HUDEP-2 (cell line): ENCODE data around the gene SYT6.

Experiments
- DNase-seq, 76 experiments: peaks; one replicate each; lab custom pipeline; 2025; ENCODE audit not compliant: unreplicated experiment in 76 of 76; lab: John Stamatoyannopoulos, UW

Gene SYT6, protein sequence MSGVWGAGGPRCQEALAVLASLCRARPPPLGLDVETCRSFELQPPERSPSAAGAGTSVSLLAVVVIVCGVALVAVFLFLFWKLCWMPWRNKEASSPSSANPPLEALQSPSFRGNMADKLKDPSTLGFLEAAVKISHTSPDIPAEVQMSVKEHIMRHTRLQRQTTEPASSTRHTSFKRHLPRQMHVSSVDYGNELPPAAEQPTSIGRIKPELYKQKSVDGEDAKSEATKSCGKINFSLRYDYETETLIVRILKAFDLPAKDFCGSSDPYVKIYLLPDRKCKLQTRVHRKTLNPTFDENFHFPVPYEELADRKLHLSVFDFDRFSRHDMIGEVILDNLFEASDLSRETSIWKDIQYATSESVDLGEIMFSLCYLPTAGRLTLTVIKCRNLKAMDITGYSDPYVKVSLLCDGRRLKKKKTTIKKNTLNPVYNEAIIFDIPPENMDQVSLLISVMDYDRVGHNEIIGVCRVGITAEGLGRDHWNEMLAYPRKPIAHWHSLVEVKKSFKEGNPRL

DNA sequence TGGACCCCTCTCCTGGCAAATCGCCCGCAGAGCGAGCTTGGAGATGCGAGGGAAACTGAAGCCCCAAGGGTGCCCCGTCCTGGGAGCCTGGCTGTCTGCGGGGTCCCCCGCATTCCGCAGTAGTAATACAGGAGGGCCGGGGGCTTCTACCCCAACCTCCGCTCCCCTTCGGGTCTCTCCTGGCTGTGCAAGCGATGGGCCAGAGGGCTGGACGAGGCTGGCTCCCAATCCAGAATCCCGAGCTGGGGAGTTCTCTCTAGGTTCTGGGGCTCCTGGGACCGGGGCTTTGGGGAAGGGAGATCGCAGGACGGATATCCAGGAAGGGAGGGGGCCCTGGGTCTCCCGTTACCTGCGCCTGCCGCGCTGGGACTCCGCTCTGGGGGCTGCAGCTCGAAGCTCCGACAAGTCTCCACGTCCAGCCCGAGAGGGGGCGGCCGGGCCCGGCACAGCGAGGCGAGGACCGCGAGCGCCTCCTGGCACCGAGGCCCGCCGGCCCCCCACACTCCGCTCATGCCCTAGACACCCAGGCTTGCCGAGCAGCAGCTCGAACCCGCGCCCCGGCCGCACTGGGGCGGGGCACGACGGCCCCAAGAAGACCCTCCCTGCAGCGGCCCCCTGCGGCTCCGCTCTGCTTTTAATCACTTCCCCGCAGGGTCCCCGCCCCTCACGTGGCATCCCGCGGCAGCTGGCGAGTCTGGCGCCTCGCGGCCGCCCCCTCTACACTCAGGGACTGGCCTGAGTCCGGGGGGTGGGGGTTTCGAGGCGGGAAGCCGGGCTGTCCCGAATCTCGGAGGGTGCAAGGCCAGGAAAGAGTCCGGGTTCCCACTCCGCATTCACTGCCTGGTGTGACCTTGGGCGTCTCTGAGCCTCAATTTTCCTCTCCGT is at the start of gene SYT6:
Gene SYT6 (minus strand): TSS at position 609 of the 885 bp plus-strand sequence. CDS start 97 bp downstream, at position 512.
- DNase-seq, result no peak

DNA sequence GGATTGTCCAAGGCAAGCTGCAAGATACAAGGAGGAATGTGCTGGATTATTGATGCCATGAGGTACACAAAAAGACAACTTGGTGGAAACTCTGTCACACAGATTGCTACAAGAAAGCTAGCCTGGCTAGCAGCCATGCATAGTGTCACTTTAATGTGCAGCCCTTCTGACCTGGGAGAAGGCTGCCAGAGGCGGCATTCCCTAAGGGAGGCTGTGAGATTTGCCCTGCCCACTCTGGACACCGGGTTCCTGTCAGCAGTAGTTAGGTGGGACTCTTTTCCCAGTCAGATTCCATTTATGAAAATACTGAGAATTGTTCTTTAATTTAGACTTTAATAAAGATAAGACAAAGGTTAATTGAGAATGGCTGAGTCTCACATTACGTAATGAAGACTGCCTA is 47.8 kb upstream of the SYT6 start:
- no peak for DNase-seq

DNA sequence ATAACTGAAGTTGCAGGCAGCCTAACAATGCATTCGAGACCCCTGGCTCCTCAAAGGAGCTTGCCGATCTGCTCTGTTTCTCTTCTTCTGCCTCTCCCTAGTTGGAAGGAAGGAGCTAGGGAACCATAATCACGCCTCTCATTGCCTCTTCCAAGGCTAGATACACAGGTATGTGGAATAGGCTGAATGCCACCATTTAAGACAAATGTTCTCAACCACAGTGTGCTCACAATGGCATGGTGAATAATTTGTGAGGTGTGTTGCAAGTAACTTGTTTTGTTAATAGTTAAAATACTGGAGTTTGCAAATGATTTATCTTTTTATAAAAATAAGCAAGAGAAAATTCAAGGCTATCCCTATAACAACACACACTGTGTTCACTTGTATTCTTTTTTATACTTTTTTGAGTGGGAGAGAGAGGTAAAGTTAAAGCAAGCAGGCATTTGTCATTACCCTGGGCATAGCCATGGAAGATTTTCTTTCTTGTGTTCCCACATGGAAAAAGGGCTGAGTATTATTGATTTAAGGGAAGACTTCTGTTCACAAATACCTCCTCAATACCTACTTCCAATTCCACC is 45.4 kb upstream of the SYT6 start:
- no peak for DNase-seq

DNA sequence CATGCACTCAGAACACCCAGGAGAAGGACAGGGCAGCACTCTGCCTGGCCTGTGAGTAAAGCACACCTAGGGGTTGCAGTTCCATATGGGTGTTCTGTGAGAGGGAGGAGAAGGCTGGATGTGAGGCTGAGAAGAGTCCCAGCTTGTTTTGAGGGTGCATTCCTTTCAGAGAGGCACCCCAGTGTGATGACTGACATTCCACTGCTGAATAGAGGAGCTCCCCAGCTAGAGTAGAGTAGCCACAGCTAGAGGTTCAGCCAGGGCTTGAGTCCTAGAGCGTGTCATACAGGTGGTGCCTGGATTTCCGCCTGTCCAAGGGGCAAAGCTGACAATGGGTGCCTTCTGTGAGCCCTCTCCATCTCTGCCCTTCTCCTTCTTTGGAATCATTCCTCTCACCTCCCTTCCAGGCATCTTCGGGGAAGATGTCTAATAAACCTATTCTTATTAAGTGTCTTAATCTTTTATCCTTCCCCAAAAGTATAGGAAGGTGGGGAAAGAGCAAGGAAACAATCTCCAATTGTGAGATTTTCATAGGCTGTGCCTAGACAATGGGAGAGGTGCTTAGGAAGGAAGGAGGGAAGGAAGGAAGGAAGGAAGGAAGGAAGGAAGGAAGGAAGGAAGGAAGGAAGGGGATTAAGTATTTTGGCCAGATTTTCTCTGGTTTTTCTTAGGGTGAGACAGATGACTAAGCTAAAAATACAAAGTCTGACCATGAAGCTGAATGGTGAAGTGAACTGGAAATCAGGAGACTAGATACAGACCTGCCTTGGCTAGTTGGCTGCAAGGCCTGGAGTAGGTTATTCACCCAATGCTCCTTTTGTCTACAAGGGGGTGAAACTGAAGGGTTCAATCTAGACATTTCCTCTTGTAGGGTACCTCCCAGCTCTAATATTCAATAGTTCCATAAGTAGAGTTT is 43.6 kb upstream of the SYT6 start:
- DNase-seq, result no peak

DNA sequence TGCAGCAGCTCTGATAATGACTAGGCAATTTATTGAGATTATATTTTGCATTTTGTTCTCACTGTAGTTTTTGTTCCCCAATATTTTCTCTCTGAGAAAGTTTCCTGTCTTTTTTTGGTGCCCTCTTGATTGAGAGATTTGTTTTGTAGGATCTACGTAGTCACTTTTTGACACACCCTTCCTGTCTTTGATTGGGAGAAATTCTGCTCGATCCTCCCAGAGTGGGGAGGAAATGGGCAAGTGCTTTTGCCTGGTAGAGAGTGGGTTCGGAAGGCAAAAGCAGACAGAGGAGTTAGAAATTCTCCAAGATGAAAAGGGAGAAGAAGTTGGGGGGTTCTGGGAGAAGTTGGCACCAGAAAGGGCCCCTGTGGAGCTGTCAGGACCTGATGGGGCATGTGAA is 42.1 kb upstream of the SYT6 start:
- no peak for DNase-seq

DNA sequence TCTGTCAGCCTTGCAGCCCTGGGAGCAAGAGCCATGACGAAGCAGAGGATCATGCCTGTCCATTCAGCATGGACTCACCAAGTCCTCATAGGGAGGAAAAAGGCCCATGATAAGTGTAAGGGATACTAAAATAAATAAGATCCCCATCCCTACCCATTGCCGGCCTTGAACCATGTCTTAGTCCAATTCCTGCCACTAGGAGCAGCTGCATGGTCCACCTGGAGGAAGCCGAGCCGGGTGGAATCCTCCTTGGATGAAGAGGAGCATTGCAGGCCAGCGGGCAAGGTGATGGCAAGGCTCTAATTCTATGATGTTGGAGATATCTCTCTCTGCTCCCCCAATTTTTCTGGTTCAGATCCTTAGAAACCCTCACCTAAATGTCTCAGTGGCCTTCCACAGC is 38.7 kb upstream of the SYT6 start:
- no peak for DNase-seq

DNA sequence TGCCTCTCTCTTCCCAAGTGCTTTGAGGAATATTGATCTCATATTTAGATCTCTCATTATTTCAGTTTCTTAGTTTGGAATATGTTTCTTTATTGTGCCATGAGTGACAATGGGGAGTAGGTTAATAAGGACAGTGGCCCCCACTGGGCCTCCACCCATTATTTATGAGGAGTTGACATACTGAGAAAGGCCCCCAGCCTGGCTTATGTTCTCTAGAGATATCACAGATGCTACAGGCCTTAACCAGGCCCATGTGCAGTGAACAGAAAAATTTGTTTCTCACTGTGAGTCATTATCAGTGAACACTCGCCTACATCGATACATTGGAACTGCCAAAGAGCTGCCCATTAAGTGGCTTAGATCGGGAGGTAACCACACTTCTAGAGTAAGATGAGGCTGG is 35.7 kb upstream of the SYT6 start:
- DNase-seq, result peak in 2 of 76 experiments; percentile 5 to 16

DNA sequence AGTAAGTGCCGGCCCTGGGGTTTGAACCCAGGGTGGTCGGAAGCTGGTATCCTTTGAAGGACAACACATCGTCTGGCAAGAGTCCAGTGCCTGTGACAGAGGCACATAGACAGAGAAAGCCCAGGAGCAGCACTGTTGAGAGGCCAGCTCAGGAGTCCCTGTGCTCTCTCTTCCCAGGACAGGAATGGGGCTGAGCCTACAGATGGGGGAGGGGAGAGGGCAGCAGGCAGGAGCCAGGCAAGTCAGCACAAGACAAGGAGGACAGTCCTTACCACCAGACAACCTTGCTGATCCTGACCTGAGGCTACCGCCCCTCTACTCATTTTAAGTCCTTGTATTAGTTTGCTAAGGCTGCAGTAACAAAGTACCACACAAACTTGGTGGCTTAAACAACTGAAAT is 27.7 kb upstream of the SYT6 start:
- no peak for DNase-seq

DNA sequence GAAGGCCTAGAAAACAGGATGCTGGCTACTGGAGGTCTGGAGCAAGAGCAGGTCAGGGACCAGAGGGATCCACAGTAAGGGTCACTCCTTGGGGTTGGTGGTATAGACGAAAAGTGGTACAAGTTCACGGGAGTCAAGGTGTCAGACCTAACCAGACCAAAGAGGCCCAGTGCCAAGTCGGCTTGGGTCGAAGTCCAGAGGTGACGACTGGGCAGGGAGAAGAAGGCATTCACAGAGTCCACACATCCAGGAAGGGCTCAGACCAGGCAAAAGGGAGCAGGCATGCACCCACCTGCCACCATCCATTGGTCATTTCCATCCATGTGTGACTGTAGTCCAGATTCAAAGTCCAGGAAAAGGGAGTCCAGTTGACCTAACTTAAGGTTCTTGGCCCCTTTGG is 27.1 kb upstream of the SYT6 start:
- DNase-seq, result no peak

DNA sequence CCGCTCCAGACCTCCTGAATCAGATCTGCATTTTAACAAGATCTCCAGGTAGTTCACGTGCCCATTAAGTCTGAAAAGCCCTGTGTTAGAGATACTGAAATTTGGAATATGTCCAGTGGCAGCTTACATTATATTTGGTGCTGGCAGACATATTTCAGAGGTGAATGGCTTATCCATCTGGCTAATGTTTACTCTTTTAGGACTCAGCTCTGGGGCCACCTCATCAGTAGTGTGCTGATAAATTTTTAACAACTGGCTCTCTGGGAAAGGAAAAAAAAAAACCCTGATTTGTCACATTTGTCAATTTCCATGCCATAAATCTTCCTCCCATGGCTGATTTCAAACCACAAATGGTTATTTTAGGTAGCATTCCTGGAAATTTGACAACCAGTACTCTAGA is 25.3 kb upstream of the SYT6 start:
- no peak for DNase-seq

DNA sequence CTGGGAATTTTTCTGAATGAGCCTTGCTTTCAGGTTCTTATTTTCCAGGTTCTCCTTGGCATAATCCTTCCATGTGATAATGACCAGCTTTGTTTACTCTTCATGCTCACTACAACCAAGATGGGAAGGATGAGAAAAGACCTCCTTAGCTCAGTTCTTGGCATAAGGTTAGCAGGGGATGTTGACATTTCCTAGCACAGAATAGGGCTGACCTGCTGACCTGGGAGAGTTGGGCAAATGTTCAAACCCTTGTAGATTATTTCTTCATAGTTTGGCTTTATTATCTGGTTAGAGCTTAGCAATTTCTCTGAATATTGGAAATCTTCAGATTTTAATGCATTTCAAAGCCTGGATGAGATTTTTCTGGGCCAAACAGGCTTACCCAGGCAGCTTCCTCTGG is 23.6 kb upstream of the SYT6 start:
- DNase-seq, result no peak

DNA sequence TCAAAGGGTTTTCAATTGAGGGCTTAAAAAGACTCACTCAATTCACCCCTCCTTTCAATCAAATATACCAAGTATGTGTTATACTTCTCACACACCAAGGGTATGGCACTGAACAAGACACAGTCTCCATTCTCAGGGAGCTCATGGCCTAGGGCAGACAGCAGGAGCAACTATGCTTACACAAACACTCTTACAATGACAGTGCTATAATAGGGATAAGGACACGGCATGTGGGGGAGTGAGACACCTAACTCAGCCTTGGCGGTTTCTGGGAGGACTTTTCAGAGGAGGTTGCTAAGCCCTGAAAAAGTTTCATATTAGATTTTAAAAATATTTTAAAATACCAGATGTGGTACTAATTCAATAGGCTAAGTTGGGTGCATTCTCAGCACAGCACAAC is 22.7 kb upstream of the SYT6 start:
- DNase-seq, result no peak

DNA sequence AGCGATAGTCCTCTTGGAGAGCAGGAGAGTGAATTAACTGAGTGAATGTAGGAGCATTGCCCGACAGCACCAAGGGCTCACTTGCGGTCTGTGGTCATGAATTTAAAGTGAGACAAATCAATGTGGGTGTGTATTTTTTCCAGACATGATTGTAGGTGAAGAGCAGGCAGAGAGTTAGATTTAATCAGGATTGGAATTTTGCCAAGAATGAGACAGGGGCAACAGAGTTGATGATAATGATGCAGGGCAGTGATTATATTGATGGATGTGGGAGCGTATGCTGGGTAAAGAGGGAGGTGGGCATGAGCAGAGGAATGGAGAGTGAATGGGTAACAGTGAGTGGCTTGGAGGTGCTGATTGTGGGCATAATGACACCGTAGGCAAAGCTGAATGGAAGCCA is 20.0 kb upstream of the SYT6 start:
- DNase-seq, result no peak

DNA sequence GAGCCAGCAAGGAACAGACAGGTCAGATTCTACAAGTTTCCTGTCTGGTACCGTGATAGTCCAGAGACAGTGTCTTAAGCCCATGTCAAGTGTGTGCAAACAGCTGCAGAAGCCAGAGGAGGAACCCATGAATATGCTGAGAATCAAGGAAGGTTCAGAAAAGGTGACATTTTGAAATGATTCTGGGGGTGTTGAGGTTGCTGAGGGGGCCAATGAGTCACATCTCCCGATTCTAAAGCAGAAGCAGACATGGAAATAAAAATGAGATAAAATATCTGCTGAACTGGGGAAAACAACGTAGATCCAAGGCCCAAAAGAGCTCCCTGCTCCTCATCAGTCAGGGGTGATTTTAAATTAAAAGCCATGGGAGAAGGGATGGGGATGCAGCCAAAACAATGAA is 15.8 kb upstream of the SYT6 start:
- DNase-seq, result no peak

DNA sequence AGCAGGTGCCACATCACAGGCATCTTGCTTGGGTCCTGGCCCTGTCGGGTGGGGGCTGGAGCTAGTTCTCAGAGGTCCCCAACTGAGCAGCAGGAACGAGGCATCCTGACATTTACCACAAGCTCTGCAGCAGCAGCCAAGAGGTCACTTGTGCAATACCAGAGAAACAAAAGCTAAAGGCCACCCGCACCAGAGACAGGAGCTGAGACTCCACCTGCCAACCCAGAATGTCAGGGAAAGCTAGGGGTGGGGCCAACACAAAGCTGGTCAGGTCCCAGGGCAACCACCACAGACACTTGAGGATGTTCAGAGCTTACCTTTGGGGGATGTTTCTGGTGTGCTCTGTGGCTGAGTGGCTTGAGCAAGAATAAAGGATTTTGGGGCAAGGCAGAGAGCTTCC is 13.6 kb upstream of the SYT6 start:
- DNase-seq, result no peak

DNA sequence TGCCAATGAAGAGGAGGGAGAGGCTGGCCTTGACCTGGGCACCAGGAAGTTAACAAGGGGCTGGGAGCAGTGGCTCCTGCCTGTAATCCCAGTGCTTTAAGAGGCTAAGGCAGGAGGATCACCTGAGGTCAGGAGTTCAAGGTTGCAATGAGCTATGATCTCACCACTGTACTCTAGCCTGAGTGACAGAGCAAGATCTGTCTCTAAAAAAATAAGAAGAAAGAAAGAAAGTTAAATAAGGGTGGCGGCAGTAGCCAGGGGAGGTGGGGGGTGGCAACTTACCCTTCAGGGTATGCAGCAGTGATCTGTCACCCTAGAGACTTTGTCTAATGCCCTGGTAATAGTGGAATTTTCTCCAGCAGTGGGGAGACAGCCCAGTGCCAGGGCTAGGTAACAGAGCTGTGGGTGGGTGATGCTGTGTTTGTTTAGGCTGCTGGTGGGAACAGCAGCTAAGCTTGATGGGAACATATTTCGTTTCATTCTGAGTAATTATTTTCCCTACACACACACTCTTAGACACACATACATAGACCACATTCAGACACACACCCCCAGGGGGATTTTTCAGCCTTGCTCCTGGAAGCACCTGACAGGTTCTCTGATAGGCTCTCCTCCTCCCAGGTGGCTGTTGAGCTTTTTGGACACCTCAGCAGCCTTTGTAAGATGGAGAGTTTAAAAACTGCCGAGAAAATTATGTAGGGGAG is 11.3 kb upstream of the SYT6 start:
- DNase-seq, result no peak

DNA sequence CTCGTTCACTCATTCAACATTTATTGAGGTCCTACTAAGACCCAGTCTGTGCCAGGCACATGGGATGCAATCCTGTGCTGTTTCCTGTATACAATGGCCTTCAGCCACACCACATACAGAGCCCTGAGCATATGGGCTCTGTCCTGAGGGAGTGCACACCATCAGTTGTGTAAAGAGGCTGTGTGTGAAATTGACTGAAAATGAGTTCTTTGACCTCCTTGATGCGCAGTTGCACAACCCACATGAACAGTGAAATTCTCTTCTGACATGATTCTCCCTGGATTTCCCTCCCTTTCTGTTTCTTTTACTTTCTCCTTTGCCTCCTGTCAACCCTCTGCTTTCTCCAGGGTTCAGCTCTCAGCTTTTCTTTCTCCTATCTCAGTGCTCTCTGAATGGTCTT is 6.3 kb upstream of the SYT6 start:
- DNase-seq, result no peak

DNA sequence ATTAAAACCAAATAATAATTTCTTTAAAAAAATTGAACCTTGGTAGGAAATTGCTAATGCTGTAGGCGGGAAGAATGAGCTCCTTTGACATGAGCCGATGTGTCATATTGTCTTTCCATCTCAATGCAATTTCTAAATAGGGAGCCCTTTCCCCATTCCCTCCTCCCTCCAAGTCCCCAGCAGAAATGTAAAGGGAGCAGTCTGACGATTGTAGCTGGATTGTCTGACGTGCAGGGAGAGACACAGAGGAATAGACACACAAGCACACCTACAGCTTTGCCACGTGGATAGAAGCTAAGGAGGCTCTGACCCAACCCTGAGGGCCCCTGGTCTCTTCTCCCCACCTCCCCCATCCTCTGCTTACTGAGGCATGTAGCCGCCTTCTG is 3.6 kb upstream of the SYT6 start:
- DNase-seq, result no peak

DNA sequence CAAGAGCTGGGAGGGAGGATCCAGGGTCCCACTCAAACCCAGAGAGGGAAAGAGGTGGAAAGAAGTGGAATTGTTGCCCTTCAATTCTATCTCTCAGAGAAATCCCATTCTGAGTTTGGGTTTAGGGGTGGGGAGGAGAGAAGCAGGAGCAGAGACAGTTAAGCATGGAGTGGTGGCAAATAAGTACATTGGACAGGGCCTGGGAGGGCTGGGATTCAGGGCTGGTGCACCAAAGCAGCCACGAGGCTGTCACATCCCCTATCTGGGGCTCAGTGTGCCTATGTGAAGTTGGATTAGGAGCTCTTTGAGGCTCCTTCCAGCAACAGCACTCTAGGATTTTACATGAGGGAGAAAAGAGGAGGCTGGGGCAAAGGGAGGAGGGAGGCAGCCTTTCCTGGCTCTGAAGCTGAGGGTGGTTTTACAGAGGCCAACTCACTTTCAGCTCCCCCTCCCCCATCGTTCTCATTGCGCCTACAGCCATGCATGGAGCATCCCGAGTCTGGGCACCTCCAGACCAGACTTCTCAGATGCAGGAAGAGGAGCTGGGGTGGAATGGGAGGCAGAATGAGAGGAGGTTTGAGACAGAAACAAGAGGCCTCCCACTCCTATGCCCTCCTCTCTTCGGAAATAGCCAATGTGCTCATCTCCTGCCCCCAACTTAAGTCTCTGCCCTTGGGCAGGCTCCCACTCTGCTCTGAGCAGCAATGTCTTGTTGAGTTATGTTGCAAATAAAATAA is 3.0 kb upstream of the SYT6 start:
- DNase-seq, result no peak
